Lower lobe of right lung (tissue), 2 donors: Measurements from ENCODE around the gene CHI3L1. TPM values are rescaled to one million over a fixed set of nuclear protein-coding genes. Genes with fewer than 3 reads are reported as not detected.

Source experiments
- ATAC-seq, 2 donors: fragments of 200-7000 bp; cut with Tn5 transposase; one replicate each; pipeline ENCODE4 v1.9.1; 2020 to 2022; ENCODE audit warnings: mild to moderate bottlenecking in 2 of 2, moderate library complexity in 2 of 2
- DNase-seq: peaks from one replicate; pipeline ENCODE4 v3.0.0-alpha.2; 2020
- H3K27ac ChIP-seq: fragments of 200-600 bp; one replicate; pipeline ENCODE4 v1.8.0; 2022
- H3K27me3 ChIP-seq: fragments of 200-600 bp; one replicate; pipeline ENCODE4 v1.8.0; 2022; ENCODE audit warnings: low read depth
- H3K36me3 ChIP-seq: fragments of 200-600 bp; one replicate; pipeline ENCODE4 v1.8.0; 2022; ENCODE audit warnings: mild to moderate bottlenecking
- H3K4me1 ChIP-seq: fragments of 200-600 bp; one replicate; pipeline ENCODE4 v1.8.0; 2022
- H3K4me3 ChIP-seq: fragments of 200-600 bp; one replicate; pipeline ENCODE4 v1.8.0; 2022; ENCODE audit warnings: mild to moderate bottlenecking
- H3K9me3 ChIP-seq: fragments of 200-600 bp; one replicate; pipeline ENCODE4 v1.8.0; 2022
- CTCF ChIP-seq: fragments of 200-600 bp; IDR thresholded peaks from one replicate; pipeline ENCODE4 v1.8.0; 2022; ENCODE audit warnings: antibody characterized with exemption, mild to moderate bottlenecking
- intact Hi-C: fragments of 100-400 bp; cut with DNase I; formaldehyde crosslinking; loops from one replicate; pipeline ENCODE4 v1.11.0; 2022
- total RNA-seq: library from RNA; stranded (reverse); fragmentation: NEBNext Ultra II Directional; extraction: Animal tissue kit (Norgen Biotek cat#: 25700); gene quantifications from one replicate; pipeline ENCODE4 v1.2.1, GENCODE V29; 2021
- donor health status: DM: no; HTN: yes; CAD: no; lungs with severe emphysema.

The CHI3L1 gene
- total RNA-seq, 1 donor from 2014 or later: 22.2 TPM

- H3K4me3 ChIP-seq: no peak overlapping the region
- TF ChIP-seq CTCF: no peak
- H3K9me3 ChIP-seq: no peaks in the 10 kb centered on the region
- intact Hi-C loops: no loop called here
- no peak for DNase-seq
- no peaks in the 10 kb centered on the region for H3K27me3 ChIP-seq
- no peaks in the 10 kb centered on the region for H3K36me3 ChIP-seq
- H3K27ac ChIP-seq: no peak overlapping the region
- ATAC-seq: no peak
- no peaks in the 10 kb centered on the region for H3K4me1 ChIP-seq
These were observed 41.8 kb downstream of the CHI3L1 start for GRCh38 chr1:203144661-203145060.

GRCh38 chr1:203143641-203144040, 42.9 kb downstream of the CHI3L1 start:
- Histone ChIP-seq H3K4me3 (no peak overlapping the region), H3K9me3 (no peaks in the 10 kb centered on the region), H3K36me3 (no peaks in the 10 kb centered on the region), H3K4me1 (no peaks in the 10 kb centered on the region), H3K27ac (no peak overlapping the region), H3K27me3 (no peaks in the 10 kb centered on the region)
- DNase-seq: no peak
- intact Hi-C loops: no loop called here
- no peak for TF ChIP-seq CTCF
- ATAC-seq: no peak

GRCh38 chr1:203142684-203143408, 43.7 kb downstream of the CHI3L1 start:
- H3K4me3 ChIP-seq: no peak overlapping the region
- TF ChIP-seq CTCF: no peak
- ATAC-seq: no peak
- no peaks in the 10 kb centered on the region for H3K27me3 ChIP-seq
- H3K27ac ChIP-seq: no peak overlapping the region
- H3K9me3 ChIP-seq: no peaks in the 10 kb centered on the region
- DNase-seq: no peak
- intact Hi-C loops: no loop called here
- H3K4me1 ChIP-seq: no peaks in the 10 kb centered on the region
- H3K36me3 ChIP-seq: no peaks in the 10 kb centered on the region

- ATAC-seq (no peak), DNase-seq (no peak)
- Histone ChIP-seq H3K4me3 (no peak overlapping the region), H3K27me3 (no peaks in the 10 kb centered on the region), H3K4me1 (no peaks in the 10 kb centered on the region), H3K27ac (no peak overlapping the region), H3K9me3 (no peaks in the 10 kb centered on the region), H3K36me3 (no peaks in the 10 kb centered on the region)
- no peak for TF ChIP-seq CTCF
- intact Hi-C loops: no loop called here
These were observed 44.4 kb downstream of the CHI3L1 start for GRCh38 chr1:203142124-203142523.

GRCh38 chr1:203140743-203141520, 45.6 kb downstream of the CHI3L1 start:
- DNase-seq: no peak

More at GRCh38 chr1:203140743-203141520, 45.6 kb downstream of the CHI3L1 start:
- no peak for ATAC-seq
- Histone ChIP-seq H3K4me1 (no peaks in the 10 kb centered on the region), H3K9me3 (no peaks in the 10 kb centered on the region), H3K4me3 (no peak overlapping the region), H3K36me3 (no peaks in the 10 kb centered on the region), H3K27me3 (no peaks in the 10 kb centered on the region), H3K27ac (no peak overlapping the region)
- no peak for TF ChIP-seq CTCF
- intact Hi-C loops: no loop called here
